ENCODE data around the gene PLBD2.

DNA sequence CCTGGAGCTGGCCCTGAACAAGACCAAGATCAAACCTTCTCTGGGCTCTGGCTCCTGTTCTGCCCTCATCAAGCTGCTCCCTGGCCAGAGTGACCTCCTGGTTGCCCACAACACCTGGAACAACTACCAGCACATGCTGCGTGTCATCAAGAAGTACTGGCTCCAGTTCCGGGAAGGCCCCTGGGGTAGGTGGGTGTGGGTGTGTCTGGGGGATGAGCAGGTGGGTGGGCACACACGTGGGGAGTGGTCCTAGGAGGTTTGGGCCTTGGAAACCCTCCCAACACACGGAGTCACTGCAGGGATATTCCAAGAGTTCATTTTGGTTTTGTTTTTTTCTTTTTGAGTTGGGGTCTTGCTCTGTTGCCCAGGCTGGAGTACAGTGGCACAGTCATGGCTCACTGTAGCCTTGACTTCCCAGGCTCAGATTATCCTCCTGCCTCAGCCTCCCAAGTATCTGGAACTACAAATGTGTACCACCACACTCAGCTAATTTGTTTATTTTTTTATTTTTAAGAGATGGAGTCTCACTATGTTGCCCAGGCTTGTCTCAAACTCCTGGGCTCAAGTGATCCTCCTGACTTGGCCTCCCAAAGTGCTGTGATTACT lies 16.5 kb downstream of the PLBD2 start:
- TF ChIP-seq, protein P1, sequence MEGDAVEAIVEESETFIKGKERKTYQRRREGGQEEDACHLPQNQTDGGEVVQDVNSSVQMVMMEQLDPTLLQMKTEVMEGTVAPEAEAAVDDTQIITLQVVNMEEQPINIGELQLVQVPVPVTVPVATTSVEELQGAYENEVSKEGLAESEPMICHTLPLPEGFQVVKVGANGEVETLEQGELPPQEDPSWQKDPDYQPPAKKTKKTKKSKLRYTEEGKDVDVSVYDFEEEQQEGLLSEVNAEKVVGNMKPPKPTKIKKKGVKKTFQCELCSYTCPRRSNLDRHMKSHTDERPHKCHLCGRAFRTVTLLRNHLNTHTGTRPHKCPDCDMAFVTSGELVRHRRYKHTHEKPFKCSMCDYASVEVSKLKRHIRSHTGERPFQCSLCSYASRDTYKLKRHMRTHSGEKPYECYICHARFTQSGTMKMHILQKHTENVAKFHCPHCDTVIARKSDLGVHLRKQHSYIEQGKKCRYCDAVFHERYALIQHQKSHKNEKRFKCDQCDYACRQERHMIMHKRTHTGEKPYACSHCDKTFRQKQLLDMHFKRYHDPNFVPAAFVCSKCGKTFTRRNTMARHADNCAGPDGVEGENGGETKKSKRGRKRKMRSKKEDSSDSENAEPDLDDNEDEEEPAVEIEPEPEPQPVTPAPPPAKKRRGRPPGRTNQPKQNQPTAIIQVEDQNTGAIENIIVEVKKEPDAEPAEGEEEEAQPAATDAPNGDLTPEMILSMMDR (conservative IDR thresholded peaks at IDR 0.05 in 1 of 2, IDR thresholded peaks at IDR 0.05 in 1 of 2; ENCODE audit: low read depth in 1 of 2, low read length in 2 of 2), result no peak
- no peak for TF ChIP-seq EZH2 (IDR thresholded peaks at IDR 0.05; ENCODE audit: low read length, missing control alignments)
